Pancreas (tissue), 10 donors: ENCODE data around the gene EIF5. TPM values are rescaled to one million over a fixed set of nuclear protein-coding genes. Genes with fewer than 3 reads are reported as not detected.

Experiments used
- ATAC-seq, 4 donors: fragments of 200-7000 bp; cut with Tn5 transposase; one replicate each; pipeline versions ENCODE4 v1.8.0 to v1.9.1; 2020; ENCODE audit warnings: mild to moderate bottlenecking in 4 of 4, moderate library complexity in 4 of 4
- DNase-seq, 6 donors: peaks; one replicate each; pipeline ENCODE4 v3.0.0-alpha.2; 2020
- FAIRE-seq: peaks from 2 replicates; lab custom pipeline; 2012; peaks lifted over from hg19 to GRCh38; lab: Jason Lieb, UNC
- H3K27ac ChIP-seq, 4 donors: fragments of 200-600 bp; sonication (generic); 1 replicate in 3 of 4; 2 replicates in 1 of 4; pipeline versions ENCODE4 v1.5.0 to v1.8.0; 2020
- H3K27me3 ChIP-seq, 4 donors: fragments of 200-600 bp; one replicate each; pipeline ENCODE4 v1.8.0; 2021
- H3K36me3 ChIP-seq, 3 donors: fragments of 200-600 bp; sonication (generic) in 1 of 3; one replicate each; pipeline versions ENCODE4 v1.5.0 to v1.8.0; 2020 to 2021
- H3K4me1 ChIP-seq, 3 donors: fragments of 200-600 bp; one replicate each; pipeline ENCODE4 v1.8.0; 2021
- H3K4me3 ChIP-seq, 4 donors: fragments of 200-600 bp; sonication (generic) in 2 of 4; one replicate each; pipeline versions ENCODE4 v1.5.0 to v1.8.0; 2020 to 2021
- H3K9me3 ChIP-seq, 4 donors: fragments of 200-600 bp; one replicate each; pipeline ENCODE4 v1.8.0; 2021
- WGBS, 2 donors: extraction: QIAGEN DNeasy Blood & Tissue Kit; methylation state at CpG; one replicate each; pipeline ENCODE4 v1.1.7; 2013; 5-methylcytosine and 5-hydroxymethylcytosine counted together
- intact Hi-C, 3 donors: fragments of 100-400 bp; cut with DNase I; formaldehyde crosslinking; loops; one replicate each; pipeline versions ENCODE4 v1.11.1 to v1.14.2; 2022
- polyA plus RNA-seq, 2 donors: library from polyadenylated mRNA; stranded (reverse); fragments of 200-250 nt; gene quantifications; one replicate each; pipeline ENCODE4 v1.2.3, GENCODE V29; 2013
- total RNA-seq, 6 donors: library from RNA; stranded (reverse); fragmentation: NEBNext Ultra II Directional in 4 of 6; extraction: Animal tissue kit (Norgen Biotek cat#: 25700) in 4 of 6; gene quantifications; one replicate each; pipeline versions ENCODE4 v1.2.1 to v1.2.4, GENCODE V29; 2021 to 2023
- TF ChIP-seq, protein P1 (sequence below), 4 donors: fragments of 200-600 bp; sonication (generic) in 3 of 4; IDR thresholded peaks; one replicate each; pipeline versions ENCODE4 v1.5.0 to v1.8.0; 2021; ENCODE audit warnings: antibody characterized with exemption in 4 of 4
- donor health status: healthy with polysubstance abuse.
- donor health status: DM: no; HTN: no; CAD: no; lungs with moderate emphysema.
- donor health status: DM: no; HTN: no; CAD: no.
- donor health status: control.
- donor health status: control.
- donor health status: Bipolar disorder and iron deficiency.
- donor health status: DM: yes; HTN: yes; CAD: no.
- donor health status: DM: no; HTN: no; CAD: no.
- donor health status: DM: no; HTN: no; CAD: no.
- donor health status: DM: yes; HTN: yes; CAD: no.

EIF5 gene
- total and polyA plus RNA-seq, 8 donors: 22.2 to 139 (median 95.2) TPM

DNA sequence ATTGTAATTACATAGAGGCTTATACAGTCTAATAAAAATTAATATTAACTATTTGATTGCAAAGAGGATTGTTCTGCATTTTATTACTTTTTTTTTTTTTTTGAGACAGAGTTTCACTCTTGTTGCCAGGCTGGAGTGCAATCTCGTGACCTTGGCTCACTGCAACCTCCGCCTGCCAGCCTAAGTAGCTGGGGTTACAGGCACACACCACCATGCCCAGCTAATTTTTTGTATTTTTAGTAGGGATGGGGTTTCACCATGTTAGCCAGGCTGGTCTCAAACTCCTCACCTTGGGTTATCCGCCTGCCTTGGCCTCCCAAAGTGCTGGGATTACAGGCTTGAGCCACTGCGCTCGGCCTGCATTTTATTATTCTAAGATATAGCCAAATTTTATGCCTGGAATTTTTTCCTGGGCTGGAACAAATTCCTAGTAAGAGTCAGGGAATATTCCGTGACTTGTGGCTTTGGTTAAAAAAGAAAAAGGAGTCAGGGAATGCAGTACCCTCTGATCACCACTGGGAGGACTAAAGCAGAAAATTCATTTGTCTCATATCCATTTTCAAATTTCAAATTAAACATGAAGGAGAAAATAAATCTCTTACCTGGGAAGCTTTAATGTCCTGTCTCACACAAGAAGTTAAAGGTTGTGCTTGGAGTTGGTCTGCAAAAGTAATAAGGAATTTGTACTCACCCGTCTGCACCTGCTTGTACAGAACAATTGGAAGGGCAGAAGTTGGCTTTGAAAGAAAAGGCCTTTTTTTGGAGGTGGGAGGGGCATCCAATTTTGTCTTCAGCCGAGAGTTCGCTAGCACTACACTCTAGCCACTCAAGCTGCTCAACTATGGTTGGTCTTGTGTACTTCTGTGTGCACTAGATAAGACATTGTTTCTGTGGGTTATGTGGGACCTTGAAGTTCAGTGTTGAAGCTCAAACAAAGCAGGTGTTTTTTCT lies 59.9 kb downstream of the EIF5 start:
- Histone ChIP-seq H3K27me3 (no peaks in the 10 kb centered on the region), H3K27ac (peak overlapping the region in 3 of 4 donors; percentile 43 to 70 (median 63)), H3K4me3 (peak overlapping the region in 2 of 4 donors; percentile 0 to 5), H3K9me3 (no peaks in the 10 kb centered on the region), H3K36me3 (no peaks in the 10 kb centered on the region), H3K4me1 (peaks cover 46 to 74% (median 63%) of the 10 kb centered on the region in 3 donors)
- WGBS, 2 donors: 23 to 25% methylated on average over 9 of the region's 9 CpGs
- TF ChIP-seq, protein P1, sequence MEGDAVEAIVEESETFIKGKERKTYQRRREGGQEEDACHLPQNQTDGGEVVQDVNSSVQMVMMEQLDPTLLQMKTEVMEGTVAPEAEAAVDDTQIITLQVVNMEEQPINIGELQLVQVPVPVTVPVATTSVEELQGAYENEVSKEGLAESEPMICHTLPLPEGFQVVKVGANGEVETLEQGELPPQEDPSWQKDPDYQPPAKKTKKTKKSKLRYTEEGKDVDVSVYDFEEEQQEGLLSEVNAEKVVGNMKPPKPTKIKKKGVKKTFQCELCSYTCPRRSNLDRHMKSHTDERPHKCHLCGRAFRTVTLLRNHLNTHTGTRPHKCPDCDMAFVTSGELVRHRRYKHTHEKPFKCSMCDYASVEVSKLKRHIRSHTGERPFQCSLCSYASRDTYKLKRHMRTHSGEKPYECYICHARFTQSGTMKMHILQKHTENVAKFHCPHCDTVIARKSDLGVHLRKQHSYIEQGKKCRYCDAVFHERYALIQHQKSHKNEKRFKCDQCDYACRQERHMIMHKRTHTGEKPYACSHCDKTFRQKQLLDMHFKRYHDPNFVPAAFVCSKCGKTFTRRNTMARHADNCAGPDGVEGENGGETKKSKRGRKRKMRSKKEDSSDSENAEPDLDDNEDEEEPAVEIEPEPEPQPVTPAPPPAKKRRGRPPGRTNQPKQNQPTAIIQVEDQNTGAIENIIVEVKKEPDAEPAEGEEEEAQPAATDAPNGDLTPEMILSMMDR (IDR thresholded peaks at IDR 0.05): peak; percentile 56 to 74 (median 73)
- DNase-seq (peak in 2 of 6 donors; percentile 43 to 55), FAIRE-seq (no peak), ATAC-seq (peak; percentile 67 to 83 (median 74))
- intact Hi-C loops: no loop called here

Other genes starting within 250 kb of the EIF5 start
- gene EXOC3L4, start 239.5 kb upstream of the EIF5 start, total RNA-seq: 1 to 10 TPM in 4 of 6 donors, under 1 TPM in 2; 0.63 to 6.2 (median 1.3) TPM
- gene EXOC3L4, start 239.5 kb upstream of the EIF5 start, polyA plus RNA-seq: 1 to 10 TPM; 5.0 to 8.9 TPM
- gene TNFAIP2, start 210.8 kb upstream of the EIF5 start, total RNA-seq: 100 to 1,000 TPM in 1 of 6 donors, 10 to 100 TPM in 3, 1 to 10 TPM in 2; 7.0 to 188 (median 27.7) TPM
- gene TNFAIP2, start 210.8 kb upstream of the EIF5 start, polyA plus RNA-seq: 100 to 1,000 TPM; 123 to 288 TPM
- 10 to 100 TPM; 35.3 to 51.0 (median 40.1) TPM for gene MARK3, start 51.2 kb downstream of the EIF5 start, total RNA-seq
- 100 to 1,000 TPM in 1 of 2 donors, 10 to 100 TPM in 1; 84.7 to 110 TPM for gene MARK3, start 51.2 kb downstream of the EIF5 start, polyA plus RNA-seq
- 10 to 100 TPM; 17.8 to 52.9 (median 40.1) TPM for gene CKB, start 188.6 kb downstream of the EIF5 start, total RNA-seq
- 100 to 1,000 TPM; 140 to 264 TPM for gene CKB, start 188.6 kb downstream of the EIF5 start, polyA plus RNA-seq
- 10 to 100 TPM in 1 of 6 donors, 1 to 10 TPM in 5; 3.3 to 10.4 (median 6.3) TPM for gene TRMT61A, start 195.0 kb downstream of the EIF5 start, total RNA-seq
- gene TRMT61A, start 195.0 kb downstream of the EIF5 start, polyA plus RNA-seq: 10 to 100 TPM; 13.2 to 16.1 TPM
- 10 to 100 TPM in 3 of 6 donors, 1 to 10 TPM in 3; 6.4 to 13.4 (median 10.0) TPM for gene BAG5, start 228.4 kb downstream of the EIF5 start, total RNA-seq
- 1 to 10 TPM; 3.6 to 8.5 TPM for gene BAG5, start 228.4 kb downstream of the EIF5 start, polyA plus RNA-seq
- 10 to 100 TPM; 17.0 to 28.7 (median 23.9) TPM for gene COA8, start 228.7 kb downstream of the EIF5 start, total RNA-seq
- 10 to 100 TPM; 28.0 to 31.7 TPM for gene COA8, start 228.7 kb downstream of the EIF5 start, polyA plus RNA-seq